ENCODE data around the gene HS3ST5.

The HS3ST5 gene

DNA sequence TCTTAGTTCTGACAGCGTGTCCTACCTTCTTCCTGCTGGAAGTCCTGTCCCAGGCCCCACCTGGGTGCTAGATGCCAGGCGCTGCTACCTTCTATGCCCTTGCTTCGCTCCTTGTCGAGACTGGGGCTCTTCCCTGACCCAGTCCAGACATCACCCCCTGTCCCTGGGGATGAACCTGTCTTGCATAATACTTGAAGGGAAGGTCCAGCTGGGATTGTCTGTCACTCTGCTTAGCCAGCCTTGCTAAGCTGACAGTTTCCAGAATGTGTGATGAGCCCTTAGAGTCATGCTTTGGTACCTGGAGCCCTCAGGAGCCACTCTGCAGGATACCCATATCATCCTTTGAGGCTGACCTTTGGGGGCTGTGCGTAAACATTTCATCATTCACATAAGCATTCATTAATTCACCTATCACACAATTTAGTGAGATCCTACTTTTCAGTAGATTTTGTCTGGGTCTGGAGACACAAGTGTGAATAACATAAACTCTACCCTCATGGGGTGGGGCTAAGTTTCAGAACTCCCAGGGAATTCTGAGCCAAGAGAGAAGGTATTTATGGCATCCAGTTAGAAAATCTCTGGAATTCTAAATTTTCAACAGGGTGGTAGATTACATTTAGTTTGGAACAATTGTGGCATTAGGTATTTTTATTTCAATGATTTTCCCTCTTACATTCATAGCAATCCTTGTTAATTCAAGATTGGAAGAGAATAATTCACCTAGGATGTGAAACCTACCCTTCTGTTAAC lies 220.7 kb downstream of the HS3ST5 start:
- TF ChIP-seq TAF1 (IDR thresholded peaks at IDR 0.05; ENCODE audit: borderline replicate concordance, insufficient read depth, low read length) (no peak), FOXP2 (optimal IDR thresholded peaks at IDR 0.05; ENCODE audit: borderline replicate concordance, extremely low read depth, extremely low read length, insufficient read depth) (no peak), POLR2AphosphoS5 (IDR thresholded peaks at IDR 0.05; ENCODE audit: low read depth, low read length) (no peak), REST (IDR thresholded peaks at IDR 0.05; ENCODE audit: insufficient read depth in 1 of 2, low read depth in 2 of 2, low read length in 2 of 2) (no peak), SIN3A (IDR thresholded peaks at IDR 0.05; ENCODE audit: borderline replicate concordance, insufficient read depth, low read length) (no peak)

GRCh38 chr6:114119056-114119455 lies 223.8 kb downstream of the HS3ST5 start:
- TF ChIP-seq TAF1 (IDR thresholded peaks at IDR 0.05; ENCODE audit: borderline replicate concordance, insufficient read depth, low read length): no peak
- no peak for TF ChIP-seq SIN3A (IDR thresholded peaks at IDR 0.05; ENCODE audit: borderline replicate concordance, insufficient read depth, low read length)

- TF ChIP-seq REST (IDR thresholded peaks at IDR 0.05; ENCODE audit: insufficient read depth in 1 of 2, low read depth in 2 of 2, low read length in 2 of 2): no peak
- no peak for TF ChIP-seq SIN3A (IDR thresholded peaks at IDR 0.05; ENCODE audit: borderline replicate concordance, insufficient read depth, low read length)
- TF ChIP-seq FOXP2 (optimal IDR thresholded peaks at IDR 0.05; ENCODE audit: borderline replicate concordance, extremely low read depth, extremely low read length, insufficient read depth): no peak
- no peak for TF ChIP-seq TAF1 (IDR thresholded peaks at IDR 0.05; ENCODE audit: borderline replicate concordance, insufficient read depth, low read length)
- no peak for TF ChIP-seq POLR2AphosphoS5 (IDR thresholded peaks at IDR 0.05; ENCODE audit: low read depth, low read length)
Measured at GRCh38 chr6:114115652-114116051, 227.2 kb downstream of the HS3ST5 start.

- TF ChIP-seq POLR2AphosphoS5 (IDR thresholded peaks at IDR 0.05; ENCODE audit: low read depth, low read length): no peak
- TF ChIP-seq REST (IDR thresholded peaks at IDR 0.05; ENCODE audit: insufficient read depth in 1 of 2, low read depth in 2 of 2, low read length in 2 of 2): no peak
- no peak for TF ChIP-seq TAF1 (IDR thresholded peaks at IDR 0.05; ENCODE audit: borderline replicate concordance, insufficient read depth, low read length)
- no peak for TF ChIP-seq SIN3A (IDR thresholded peaks at IDR 0.05; ENCODE audit: borderline replicate concordance, insufficient read depth, low read length)
- TF ChIP-seq FOXP2 (optimal IDR thresholded peaks at IDR 0.05; ENCODE audit: borderline replicate concordance, extremely low read depth, extremely low read length, insufficient read depth): no peak
Measured at GRCh38 chr6:114108119-114109002, 234.5 kb downstream of the HS3ST5 start.

DNA sequence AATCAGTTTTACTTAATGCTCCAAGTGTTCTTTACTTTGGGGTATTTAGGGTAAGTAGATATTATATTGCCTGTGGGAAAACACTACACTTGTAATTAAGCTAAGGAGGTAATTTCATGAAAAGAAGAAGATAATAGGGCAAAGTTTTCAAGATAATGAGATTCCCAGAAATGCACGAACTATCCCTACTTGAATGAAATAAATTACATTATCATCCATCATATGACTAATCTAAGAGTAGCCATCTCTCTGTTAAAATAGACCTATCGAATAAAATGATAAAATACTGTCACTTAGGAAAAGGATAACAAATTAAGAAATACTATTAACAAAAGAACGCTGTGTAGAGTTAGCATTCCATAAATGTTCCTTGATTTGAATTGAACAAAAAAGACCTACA lies 236.8 kb downstream of the HS3ST5 start:
- TF ChIP-seq REST (IDR thresholded peaks at IDR 0.05; ENCODE audit: insufficient read depth in 1 of 2, low read depth in 2 of 2, low read length in 2 of 2) (no peak), SIN3A (IDR thresholded peaks at IDR 0.05; ENCODE audit: borderline replicate concordance, insufficient read depth, low read length) (no peak), FOXP2 (optimal IDR thresholded peaks at IDR 0.05; ENCODE audit: borderline replicate concordance, extremely low read depth, extremely low read length, insufficient read depth) (no peak), POLR2AphosphoS5 (IDR thresholded peaks at IDR 0.05; ENCODE audit: low read depth, low read length) (no peak), TAF1 (IDR thresholded peaks at IDR 0.05; ENCODE audit: borderline replicate concordance, insufficient read depth, low read length) (no peak)

Measured in PFSK-1 (cell line).